HepG2 (cell line): Measurements from ENCODE around the gene PRIM2. TPM values are rescaled to one million over a fixed set of nuclear protein-coding genes. Genes with fewer than 3 reads are reported as not detected.
A peak's percentile ranks its signal among the peaks of the same experiment; 100 is the strongest.

Source experiments
- ATAC-seq: fragments of 200-7000 bp; cut with Tn5 transposase; 3 replicates; pipeline ENCODE4 v1.9.1; 2020; ENCODE audit warnings: mild to moderate bottlenecking, moderate library complexity
- BruUV-seq: library from RNA; stranded (reverse); fragments of 400-500 nt; replicated peaks from 2 replicates; lab custom pipeline; 2021; lab: Mats Ljungman, UMichigan
- CTCF ChIA-PET: fragments of 300-600 bp; formaldehyde crosslinking; extraction: SDS; loops from one replicate; lab custom pipeline; 2021; ENCODE audit warnings: low total read pairs, inconsistent platforms, low intra/inter-chr PET ratio; lab: Yijun Ruan, JAX
- POLR2A ChIA-PET: fragments of 350-600 bp; sonication (Branson Sonifier 250); formaldehyde crosslinking; loops from one replicate; lab custom pipeline; 2020; ENCODE audit warnings: antibody characterized with exemption, inconsistent platforms; lab: Yijun Ruan, JAX
- DNase-seq: peaks from one replicate; pipeline ENCODE4 v3.0.0-alpha.2; 2015; ENCODE audit warnings: low spot score
- FAIRE-seq: peaks from 3 replicates; lab custom pipeline; 2011; peaks lifted over from hg19 to GRCh38; lab: Jason Lieb, UNC
- H2AFZ ChIP-seq: one replicate; pipeline ENCODE4 v1.6.1; 2011; ENCODE audit warnings: low read length, inconsistent platforms
- H3K27ac ChIP-seq: fragments of 300-600 bp; 3 replicates; pipeline ENCODE4 v1.8.0; 2011; ENCODE audit warnings: mixed run types, mild to moderate bottlenecking, mixed read lengths, low read length, inconsistent platforms; ENCODE audit not compliant: insufficient read depth; ENCODE audit errors: extremely low read length
- H3K27me3 ChIP-seq, 2 experiments: fragments of 200-600 bp in 1 of 2; 2 replicates in 1 of 2; 3 replicates in 1 of 2; pipeline versions ENCODE4 v1.6.0 to v1.8.0; 2011; ENCODE audit warnings: low read length in 2 of 2, mild to moderate bottlenecking in 2 of 2, moderate library complexity in 2 of 2, inconsistent platforms in 1 of 2; ENCODE audit not compliant: insufficient read depth in 2 of 2, control insufficient read depth in 1 of 2
- H3K36me3 ChIP-seq, 2 experiments: fragments of 200-600 bp in 1 of 2; replicated peaks in 1 of 2; 2 replicates in 1 of 2; 3 replicates in 1 of 2; pipeline versions ENCODE4 v1.5.1 to v1.8.0; 2011; ENCODE audit warnings: low read length in 2 of 2, inconsistent platforms in 1 of 2; ENCODE audit not compliant: insufficient read depth in 2 of 2, control insufficient read depth in 1 of 2
- H3K4me1 ChIP-seq: 2 replicates; pipeline ENCODE4 v1.5.1; 2012; ENCODE audit warnings: low read length, inconsistent platforms; ENCODE audit not compliant: insufficient read depth
- H3K4me2 ChIP-seq: 2 replicates; pipeline ENCODE4 v1.6.0; 2011; ENCODE audit warnings: low read depth, low read length, inconsistent platforms
- H3K4me3 ChIP-seq, 3 experiments: fragments of 200-600 bp in 1 of 3; sonication (generic), shearing (Covaris generic) in 1 of 3; replicated peaks in 1 of 3; 2 replicates each; pipeline ENCODE4 v1.5.1; 2011 to 2016; ENCODE audit warnings: low read length in 3 of 3, inconsistent platforms in 2 of 3, low read depth in 2 of 3, mild to moderate bottlenecking in 2 of 3, control low read depth in 1 of 3, mixed read lengths in 1 of 3; ENCODE audit not compliant: insufficient read depth in 1 of 3
- H3K79me2 ChIP-seq: one replicate; pipeline ENCODE4 v1.6.1; 2011; ENCODE audit warnings: low read length, inconsistent platforms; ENCODE audit not compliant: insufficient read depth
- H3K9ac ChIP-seq: 2 replicates; pipeline ENCODE4 v1.6.0; 2011; ENCODE audit warnings: mild to moderate bottlenecking, low read depth, low read length, inconsistent platforms; ENCODE audit not compliant: insufficient read depth
- H3K9me3 ChIP-seq: 2 replicates; pipeline ENCODE4 v1.5.1; 2012; ENCODE audit warnings: mild to moderate bottlenecking, low read length
- H4K20me1 ChIP-seq: 2 replicates; pipeline ENCODE4 v1.6.0; 2011; ENCODE audit warnings: inconsistent platforms, mild to moderate bottlenecking, low read length, moderate library complexity; ENCODE audit not compliant: insufficient read depth
- DNMT1 ChIP-seq: sonication (generic); formaldehyde crosslinking; IDR thresholded peaks from 2 replicates; pipeline ENCODE4 v1.5.1; 2020; ENCODE audit warnings: mild to moderate bottlenecking, missing genetic modification reagents
- FOSL1 ChIP-seq: sonication (generic); formaldehyde crosslinking; IDR thresholded peaks from 2 replicates; pipeline ENCODE4 v1.9.0; 2021; ENCODE audit warnings: missing genetic modification reagents, borderline replicate concordance
- KAT8 ChIP-seq: IDR thresholded peaks from 2 replicates; pipeline ENCODE4 v1.6.1; 2016; ENCODE audit warnings: missing genetic modification reagents, missing compliant biosample characterization
- MAFF ChIP-seq: IDR thresholded peaks from 2 replicates; pipeline ENCODE4 v1.6.1; 2011; ENCODE audit warnings: low read depth, low read length, improper control_type of control experiment
- MAFK ChIP-seq, 2 experiments: IDR thresholded peaks in 1 of 2; conservative IDR thresholded peaks in 1 of 2; 2 replicates each; pipeline ENCODE4 v1.6.1; 2011; ENCODE audit warnings: improper control_type of control experiment in 2 of 2, low read length in 2 of 2
- ONECUT2 ChIP-seq: sonication (generic); formaldehyde crosslinking; IDR thresholded peaks from 2 replicates; pipeline ENCODE4 v1.4.0; 2020; ENCODE audit warnings: missing genetic modification reagents
- PITX1 ChIP-seq: sonication (generic); formaldehyde crosslinking; IDR thresholded peaks from 2 replicates; pipeline ENCODE4 v1.5.1; 2020; ENCODE audit warnings: mild to moderate bottlenecking, missing genetic modification reagents
- RARG ChIP-seq: sonication (generic); formaldehyde crosslinking; IDR thresholded peaks from 2 replicates; pipeline ENCODE4 v1.4.0; 2020; ENCODE audit warnings: low read depth, mild to moderate bottlenecking, missing genetic modification reagents
- SKI ChIP-seq: fragments of 450-650 bp; IDR thresholded peaks from one replicate; pipeline ENCODE4 v1.6.1; 2018; ENCODE audit warnings: mild to moderate bottlenecking; ENCODE audit not compliant: partially characterized antibody
- SPEN ChIP-seq: sonication (generic); formaldehyde crosslinking; IDR thresholded peaks from 2 replicates; pipeline ENCODE4 v1.5.1; 2020; ENCODE audit warnings: low read depth, mild to moderate bottlenecking, missing genetic modification reagents
- ZBTB2 ChIP-seq: sonication (generic); formaldehyde crosslinking; IDR thresholded peaks from 2 replicates; pipeline ENCODE4 v1.8.0; 2022; ENCODE audit warnings: low read depth, missing genetic modification reagents
- ZBTB21 ChIP-seq: sonication (generic); formaldehyde crosslinking; IDR thresholded peaks from 2 replicates; pipeline ENCODE4 v1.4.0; 2020; ENCODE audit warnings: missing genetic modification reagents
- ZNF124 ChIP-seq: sonication (generic); formaldehyde crosslinking; IDR thresholded peaks from 2 replicates; pipeline ENCODE4 v1.4.0; 2020; ENCODE audit warnings: missing genetic modification reagents
- ZNF326 ChIP-seq: sonication (generic); formaldehyde crosslinking; IDR thresholded peaks from 2 replicates; pipeline ENCODE4 v1.4.0; 2020; ENCODE audit warnings: missing genetic modification reagents, borderline replicate concordance
- ZNF383 ChIP-seq: sonication (generic); formaldehyde crosslinking; IDR thresholded peaks from 2 replicates; pipeline ENCODE4 v1.4.0; 2020; ENCODE audit warnings: missing genetic modification reagents, mild to moderate bottlenecking, borderline replicate concordance
- ZNF503 ChIP-seq: sonication (generic); formaldehyde crosslinking; IDR thresholded peaks from 2 replicates; pipeline ENCODE4 v1.4.0; 2020; ENCODE audit warnings: missing genetic modification reagents
- ZNF768 ChIP-seq: sonication (generic); formaldehyde crosslinking; IDR thresholded peaks from 2 replicates; pipeline ENCODE4 v1.4.0; 2020; ENCODE audit warnings: missing genetic modification reagents
- WGBS: methylation state at CpG from one replicate; pipeline ENCODE4 v1.1.6; 2017; ENCODE audit warnings: low lambda C conversion rate; 5-methylcytosine and 5-hydroxymethylcytosine counted together
- in situ Hi-C: cut with HindIII; loops from 2 replicates; pipeline ENCODE4 v1.10.0; 2017; ENCODE audit warnings: low pct_unique_long_range_greater_than_20kb; ENCODE audit not compliant: extremely low pct_ligation_motif_present
- intact Hi-C: fragments of 100-400 bp; cut with micrococcal nuclease; formaldehyde crosslinking; loops from one replicate; pipeline ENCODE4 v1.10.0; 2022; ENCODE audit not compliant: unreplicated experiment
- polyA plus RNA-seq, 8 experiments: library from polyadenylated mRNA; depleted of rRNA in 3 of 8; stranded (reverse) in 7 of 8; unstranded in 1 of 8; fragments of >200 nt; fragmentation: Illumina TruSeq in 4 of 8; extraction: Trizol in 4 of 8; gene quantifications; 2 replicates each; pipeline versions ENCODE4 v1.2.1 to v1.2.3, GENCODE V29; 2011 to 2016; ENCODE audit warnings: low read depth in 4 of 8, missing spikeins in 1 of 8, mixed read lengths in 1 of 8; ENCODE audit not compliant: insufficient read depth in 1 of 8
- total RNA-seq, 5 experiments: library from RNA; depleted of rRNA; stranded (reverse); fragments of >200 nt; fragmentation: Illumina TruSeq; extraction: Trizol; gene quantifications; 2 replicates each; pipeline ENCODE4 v1.2.3, GENCODE V29; 2016; ENCODE audit warnings: low read depth in 1 of 5

PRIM2 gene
- total and polyA plus RNA-seq, 2 of the 13 experiments (the other 11 are each of a cell fraction or from before 2014, with no cell fraction given) = 8.0 to 52.7 TPM

GRCh38 chr6:57305761-57306160 is 11.7 kb upstream of the PRIM2 start:
- POLR2A ChIA-PET = no interaction called here
- FAIRE-seq (no peak), DNase-seq (no peak)
- no peaks in the 10 kb centered on the region for H3K79me2 ChIP-seq
- intact Hi-C loops = no loop called here
- no peak overlapping the region for H3K9ac ChIP-seq
- H3K36me3 ChIP-seq = no peaks in the 10 kb centered on the region
- TF ChIP-seq SPEN (no peak), ZNF768 (CRISPR knock-in tag) (no peak)
- TF ChIP-seq, all 625 proteins: peak for 0
- in situ Hi-C loops = loop anchor here (25.0 kb wide), 1 partner anchor 268 kb away; the partner anchor contains the start of gene KIAA1586
- no TSS peak for BruUV-seq
- CTCF ChIA-PET = no interaction called here
- Histone ChIP-seq H2AFZ (no peak overlapping the region), H3K4me2 (no peak overlapping the region), H3K9me3 (no peaks in the 10 kb centered on the region), H3K27me3 (no peaks in the 10 kb centered on the region; a peak in 1 of 5 replicates), H4K20me1 (no peaks in the 10 kb centered on the region), H3K4me1 (peaks cover 6% of the 10 kb centered on the region), H3K4me3 (no peak overlapping the region), H3K27ac (no peak overlapping the region)
- ATAC-seq = no peak
- 10% methylated on average over 2 of the region's 2 CpGs for WGBS

- Histone ChIP-seq H3K27ac (no peak overlapping the region), H3K9me3 (no peaks in the 10 kb centered on the region), H3K9ac (no peak overlapping the region), H3K79me2 (no peaks in the 10 kb centered on the region), H3K36me3 (no peaks in the 10 kb centered on the region), H3K4me1 (peaks cover 6% of the 10 kb centered on the region), H3K4me2 (no peak overlapping the region), H2AFZ (no peak overlapping the region), H4K20me1 (no peaks in the 10 kb centered on the region), H3K27me3 (no peaks in the 10 kb centered on the region; a peak in 1 of 5 replicates), H3K4me3 (no peak overlapping the region)
- BruUV-seq = no TSS peak
- ChIA-PET POLR2A (no interaction called here), CTCF (no interaction called here)
- WGBS = 40% methylated on average over 5 of the region's 5 CpGs
- in situ Hi-C loops = loop anchor here (25.0 kb wide), 1 partner anchor 269 kb away; the partner anchor contains the start of gene KIAA1586
- FAIRE-seq = no peak
- DNase-seq = no peak
- no peak for ATAC-seq
- intact Hi-C loops = no loop called here
- TF ChIP-seq ZNF326 (no peak), SKI (no peak), FOSL1 (CRISPR knock-in tag) (no peak), PITX1 (CRISPR knock-in tag) (no peak), RARG (CRISPR knock-in tag) (no peak), ZNF124 (no peak), ZBTB2 (CRISPR knock-in tag) (no peak), ZNF503 (no peak), ZNF383 (CRISPR knock-in tag) (no peak), ZBTB21 (CRISPR knock-in tag) (no peak), MAFF (peak; percentile 77), DNMT1 (CRISPR knock-in tag) (no peak), MAFK (conservative IDR thresholded peaks at IDR 0.05 in 1 of 2, IDR thresholded peaks at IDR 0.05 in 1 of 2; ENCODE audit: low read length in 2 of 2) (peak; percentile 82 to 89), ONECUT2 (CRISPR knock-in tag) (no peak), KAT8 (CRISPR knock-in tag) (no peak)
Observed at GRCh38 chr6:57306273-57306672, 11.2 kb upstream of the PRIM2 start.
